Skeletal muscle tissue (tissue), 4 donors: ENCODE results near the gene GRID2IP. TPM values are rescaled to one million over a fixed set of nuclear protein-coding genes. Genes with fewer than 3 reads are reported as not detected.
A peak's percentile ranks its signal among the peaks of the same experiment; 100 is the strongest.

Experiments
- H3K27ac ChIP-seq: one replicate; pipeline ENCODE4 v1.7.0; 2013; ENCODE audit warnings: mild to moderate bottlenecking, low read depth, low read length, inconsistent platforms
- H3K27me3 ChIP-seq, 3 donors: one replicate each; pipeline ENCODE4 v1.7.0; 2013; ENCODE audit warnings: low read length in 3 of 3; ENCODE audit not compliant: control insufficient read depth in 3 of 3, insufficient read depth in 3 of 3
- H3K36me3 ChIP-seq, 3 donors: one replicate each; pipeline ENCODE4 v1.7.0; 2013; ENCODE audit warnings: low read length in 3 of 3; ENCODE audit not compliant: control insufficient read depth in 3 of 3, insufficient read depth in 3 of 3
- H3K4me1 ChIP-seq, 3 donors: one replicate each; pipeline ENCODE4 v1.7.0; 2013; ENCODE audit warnings: low read length in 3 of 3, mild to moderate bottlenecking in 3 of 3; ENCODE audit not compliant: control insufficient read depth in 3 of 3, insufficient read depth in 3 of 3
- H3K4me3 ChIP-seq, 3 donors: one replicate each; pipeline ENCODE4 v1.7.0; 2013; ENCODE audit warnings: low read length in 3 of 3
- H3K9ac ChIP-seq, 3 donors: one replicate each; pipeline ENCODE4 v1.7.0; 2013; ENCODE audit warnings: low read length in 3 of 3, mild to moderate bottlenecking in 3 of 3, moderate library complexity in 2 of 3, low read depth in 1 of 3
- H3K9me3 ChIP-seq, 3 donors: one replicate each; pipeline ENCODE4 v1.7.0; 2013; ENCODE audit warnings: low read length in 3 of 3; ENCODE audit not compliant: control insufficient read depth in 3 of 3
- total RNA-seq: library from RNA; depleted of rRNA; stranded (reverse); fragments of >200 nt; gene quantifications from one replicate; pipeline ENCODE4 v1.2.3, GENCODE V29; 2014
- donor health status: Osteomylitis.

Gene GRID2IP
- total RNA-seq, 1 donor from 2014 or later: not detected

DNA sequence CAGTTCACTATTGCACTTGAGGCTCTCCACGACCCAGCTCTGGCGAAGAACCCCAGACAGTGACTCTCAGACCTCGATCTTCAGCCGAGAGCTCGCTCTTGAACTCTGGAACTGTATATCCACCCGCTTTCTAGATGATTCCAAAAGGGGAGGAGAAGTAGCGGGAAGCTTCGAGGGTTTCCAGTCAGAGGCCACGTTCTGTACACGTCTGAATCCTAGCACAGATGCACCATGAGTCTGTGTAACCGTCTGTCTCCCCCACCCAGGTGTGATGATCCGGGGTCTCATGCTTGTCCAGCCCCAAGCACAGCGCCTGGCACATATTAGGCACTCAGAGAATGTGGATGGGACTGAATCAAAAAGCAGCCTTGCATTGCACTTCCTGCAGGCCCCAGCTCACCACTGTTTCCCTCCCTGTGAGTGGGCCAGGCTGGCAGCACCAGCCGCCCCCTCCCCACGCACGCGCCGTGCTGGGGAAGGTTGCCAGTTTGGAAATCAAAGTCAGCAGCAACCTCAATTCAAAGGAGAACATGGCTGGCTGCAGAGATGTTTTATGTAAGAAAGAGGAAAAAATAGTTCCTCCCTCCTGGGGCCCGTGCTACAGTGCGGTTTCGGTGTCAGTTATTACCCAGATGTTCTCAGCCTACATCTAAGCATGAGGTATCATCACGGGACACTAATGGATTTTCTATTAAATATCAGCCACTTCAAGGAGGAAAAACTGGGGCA lies 5.7 kb downstream of the GRID2IP start:
- H3K4me3 ChIP-seq: no peak overlapping the region
- no peaks in the 10 kb centered on the region for H3K9me3 ChIP-seq
- H3K4me1 ChIP-seq: no peaks in the 10 kb centered on the region
- H3K27me3 ChIP-seq: peaks cover 0 to 6% (median 5%) of the 10 kb centered on the region in 3 donors
- no peak overlapping the region for H3K9ac ChIP-seq
- H3K27ac ChIP-seq: no peak overlapping the region
- no peaks in the 10 kb centered on the region for H3K36me3 ChIP-seq

GRCh38 chr7:6542368-6542767 lies 8.9 kb downstream of the GRID2IP start:
- H3K4me3 ChIP-seq: no peak overlapping the region
- no peak overlapping the region for H3K27ac ChIP-seq
- peaks cover 10 to 24% (median 20%) of the 10 kb centered on the region in 3 donors for H3K27me3 ChIP-seq
- H3K36me3 ChIP-seq: no peaks in the 10 kb centered on the region
- no peaks in the 10 kb centered on the region for H3K4me1 ChIP-seq
- no peak overlapping the region for H3K9ac ChIP-seq
- H3K9me3 ChIP-seq: no peaks in the 10 kb centered on the region

- Histone ChIP-seq H3K9me3 (no peaks in the 10 kb centered on the region), H3K4me3 (peak overlapping the region in 1 of 3 donors; percentile 2), H3K36me3 (no peaks in the 10 kb centered on the region), H3K9ac (no peak overlapping the region), H3K27me3 (peaks cover 44 to 48% (median 46%) of the 10 kb centered on the region in 3 donors), H3K4me1 (peaks cover 0 to 2% (median 0%) of the 10 kb centered on the region in 3 donors), H3K27ac (no peak overlapping the region)
Measured at GRCh38 chr7:6536262-6537260, 14.7 kb downstream of the GRID2IP start.

DNA sequence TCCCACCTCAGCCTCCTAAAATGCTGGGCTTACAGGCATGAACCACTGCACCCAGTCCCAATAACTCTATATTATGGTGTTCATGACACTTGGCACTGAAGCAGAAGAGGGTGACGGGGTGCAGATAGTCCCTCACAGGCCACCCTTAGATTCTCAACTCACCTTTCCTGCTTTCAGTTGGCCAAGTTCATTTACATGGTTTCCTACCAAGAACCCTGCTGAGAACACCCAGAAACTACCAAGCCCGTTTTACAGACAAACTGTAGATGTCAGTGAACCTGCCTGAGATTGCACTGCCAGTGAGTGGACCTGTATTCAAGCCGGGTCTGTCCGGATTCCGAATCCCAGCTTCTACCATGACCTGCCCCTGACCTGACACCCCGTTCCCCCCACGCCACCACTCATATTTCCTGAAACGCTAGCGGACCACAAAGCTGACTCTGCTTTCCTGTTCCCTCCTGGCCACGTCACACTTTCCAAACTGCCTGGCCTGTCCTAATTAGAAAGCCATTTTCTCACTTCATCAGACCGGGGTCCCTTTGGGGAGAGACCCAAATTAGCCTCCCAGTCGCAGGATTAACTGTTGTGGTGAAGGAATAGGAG lies 17.3 kb downstream of the GRID2IP start:
- peaks cover 2 to 5% (median 4%) of the 10 kb centered on the region in 3 donors for H3K4me1 ChIP-seq
- H3K36me3 ChIP-seq: no peaks in the 10 kb centered on the region
- H3K4me3 ChIP-seq: no peak overlapping the region
- H3K9me3 ChIP-seq: no peaks in the 10 kb centered on the region
- no peak overlapping the region for H3K9ac ChIP-seq
- H3K27ac ChIP-seq: no peak overlapping the region
- peaks cover 51 to 58% (median 56%) of the 10 kb centered on the region in 3 donors for H3K27me3 ChIP-seq

DNA sequence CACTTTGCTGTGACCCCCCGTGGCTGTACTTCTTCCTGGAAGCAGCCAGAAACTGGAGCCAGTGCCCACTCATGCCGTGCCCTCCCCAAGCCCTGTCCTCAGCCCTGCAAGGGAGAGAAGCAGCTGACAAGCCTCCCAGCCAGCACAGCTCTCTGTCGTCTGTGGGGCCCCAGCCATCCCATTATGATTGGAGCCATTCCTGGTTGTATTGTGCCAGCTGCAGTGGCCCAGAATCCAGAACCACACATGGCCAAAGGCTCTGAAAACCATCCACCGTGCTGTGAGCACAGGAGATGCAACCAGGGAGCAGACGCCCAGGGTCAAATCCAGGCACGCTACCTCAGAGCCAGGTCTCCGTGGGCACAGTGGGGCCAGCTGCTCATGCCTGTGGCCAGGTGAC lies 18.7 kb downstream of the GRID2IP start:
- peaks cover 2 to 5% (median 4%) of the 10 kb centered on the region in 3 donors for H3K4me1 ChIP-seq
- H3K9me3 ChIP-seq: no peaks in the 10 kb centered on the region
- H3K27ac ChIP-seq: no peak overlapping the region
- no peaks in the 10 kb centered on the region for H3K36me3 ChIP-seq
- H3K4me3 ChIP-seq: no peak overlapping the region
- peaks cover 51 to 58% (median 56%) of the 10 kb centered on the region in 3 donors for H3K27me3 ChIP-seq
- H3K9ac ChIP-seq: no peak overlapping the region

GRCh38 chr7:6531492-6532279 lies 19.6 kb downstream of the GRID2IP start:
- peaks cover 59 to 64% (median 63%) of the 10 kb centered on the region in 3 donors for H3K27me3 ChIP-seq
- H3K36me3 ChIP-seq: no peaks in the 10 kb centered on the region
- H3K4me1 ChIP-seq: peaks cover 5 to 9% (median 7%) of the 10 kb centered on the region in 3 donors
- no peaks in the 10 kb centered on the region for H3K9me3 ChIP-seq
- no peak overlapping the region for H3K4me3 ChIP-seq
- no peak overlapping the region for H3K9ac ChIP-seq
- H3K27ac ChIP-seq: no peak overlapping the region

DNA sequence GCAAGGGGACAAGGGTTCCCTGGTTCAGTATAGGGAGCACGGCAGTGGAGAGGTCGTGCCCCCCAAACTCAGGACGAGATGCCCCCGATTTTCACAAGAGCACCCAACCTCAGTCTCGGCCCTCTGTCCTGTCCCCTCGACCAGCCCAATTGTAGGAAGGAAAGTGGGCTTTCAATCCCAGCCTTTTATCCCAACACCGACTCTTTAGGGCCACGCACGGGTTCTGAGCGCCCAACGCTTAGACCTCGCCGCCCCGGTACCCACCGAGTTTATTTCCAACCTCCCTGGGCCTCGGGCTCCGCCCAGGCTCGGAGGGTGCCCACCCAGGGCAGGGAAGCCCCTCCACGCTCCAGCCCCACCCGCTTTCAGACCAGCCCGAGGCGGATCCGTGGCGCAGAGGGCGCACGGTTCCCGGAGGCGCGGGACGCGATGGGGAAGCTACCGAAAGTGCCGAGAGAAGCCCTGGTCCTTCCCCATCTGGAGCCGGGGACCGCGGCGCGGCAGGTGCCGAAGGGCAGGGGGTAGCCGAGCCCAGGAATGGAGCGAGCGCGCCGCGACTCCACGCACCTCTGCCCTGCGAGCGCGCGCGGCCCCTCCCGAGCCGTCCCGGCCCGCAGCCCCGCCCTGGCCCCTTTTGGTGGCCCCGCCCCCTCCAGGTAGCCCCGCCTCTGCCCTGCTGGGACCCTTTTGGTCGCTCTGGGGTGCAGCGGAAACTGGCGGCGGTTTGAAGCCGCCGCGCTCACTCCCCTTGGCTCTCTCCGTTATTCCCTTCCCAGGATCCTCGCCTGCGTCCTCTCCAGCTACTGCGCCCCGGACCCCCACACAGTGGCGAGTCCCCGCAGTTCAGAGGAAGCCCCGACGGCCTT lies 20.4 kb downstream of the GRID2IP start:
- Histone ChIP-seq H3K27ac (no peak overlapping the region), H3K4me1 (peaks cover 5 to 8% (median 7%) of the 10 kb centered on the region in 3 donors), H3K27me3 (peaks cover 60 to 65% (median 63%) of the 10 kb centered on the region in 3 donors)

DNA sequence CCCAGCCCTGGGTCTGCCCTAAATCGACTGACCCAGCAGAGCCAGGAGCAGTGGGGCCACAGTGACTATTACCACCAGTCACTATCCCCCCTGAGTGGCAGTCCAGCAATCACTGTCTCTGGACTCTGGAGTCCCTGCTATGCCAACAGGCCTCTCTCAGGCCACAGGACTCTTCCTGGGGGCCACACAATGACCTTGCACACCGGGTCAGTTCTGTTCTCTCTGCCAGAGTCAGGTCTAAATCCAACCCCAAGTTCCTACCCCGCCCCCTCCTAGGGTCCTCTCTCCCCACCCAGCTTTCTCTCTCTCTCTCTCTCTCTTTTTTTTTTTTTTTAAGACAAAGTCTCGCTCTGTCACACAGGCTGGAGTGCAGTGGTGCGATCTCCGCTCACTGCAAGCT lies 21.6 kb downstream of the GRID2IP start:
- Histone ChIP-seq H3K9ac (no peak overlapping the region), H3K4me1 (peaks cover 5 to 8% (median 7%) of the 10 kb centered on the region in 3 donors), H3K27me3 (peaks cover 55 to 63% (median 61%) of the 10 kb centered on the region in 3 donors)

More for the DNA sequence above, 20.4 kb downstream of the GRID2IP start:
- H3K9ac ChIP-seq: peak overlapping the region in 1 of 3 donors; percentile 16
- peak overlapping the region; percentile 20 to 52 (median 30) for H3K4me3 ChIP-seq
- no peaks in the 10 kb centered on the region for H3K9me3 ChIP-seq
- no peaks in the 10 kb centered on the region for H3K36me3 ChIP-seq

More for the DNA sequence above, 21.6 kb downstream of the GRID2IP start:
- H3K36me3 ChIP-seq: no peaks in the 10 kb centered on the region
- no peaks in the 10 kb centered on the region for H3K9me3 ChIP-seq
- H3K4me3 ChIP-seq: no peak overlapping the region
- H3K27ac ChIP-seq: no peak overlapping the region
